Upper lobe of left lung (tissue), 4 donors: Measurements from ENCODE around the gene MYBPC3.

ENCODE experiments used
- CTCF ChIP-seq, 6 experiments: fragments of 450-650 bp in 4 of 6; fragments of 200-600 bp in 2 of 6; sonication (generic) in 2 of 6; IDR thresholded peaks; one replicate each; pipeline ENCODE4 v1.5.1; 2016 to 2019; ENCODE audit warnings: antibody characterized with exemption in 6 of 6
- POLR2A ChIP-seq, 4 donors: fragments of 450-650 bp; IDR thresholded peaks; one replicate each; pipeline ENCODE4 v1.5.1; 2016 to 2017; ENCODE audit warnings: antibody characterized with exemption in 4 of 4, mild to moderate bottlenecking in 2 of 4
- POLR2AphosphoS5 ChIP-seq, 2 donors: sonication (generic); formaldehyde crosslinking; IDR thresholded peaks; one replicate each; pipeline ENCODE4 v1.5.1; 2017; ENCODE audit warnings: antibody characterized with exemption in 2 of 2

DNA sequence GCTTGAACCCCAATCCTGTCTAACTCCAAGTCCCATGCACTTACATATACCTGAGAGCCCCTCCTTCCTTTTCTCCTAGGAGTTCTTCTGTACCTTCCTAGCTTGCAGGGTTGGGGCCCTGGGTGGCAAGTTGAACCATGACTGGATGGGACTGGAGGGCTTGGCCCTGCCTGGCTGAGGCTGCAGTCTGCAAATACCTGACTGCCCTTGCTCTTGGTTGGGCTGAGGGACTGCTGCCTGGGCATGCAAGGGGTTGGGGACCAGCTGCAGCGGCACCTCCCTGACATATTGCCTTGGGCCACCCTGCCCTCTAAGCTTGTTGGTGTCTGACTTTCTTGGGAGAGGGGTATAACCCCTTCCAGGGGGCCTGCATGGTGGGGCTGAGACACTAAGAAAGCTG lies 46.0 kb upstream of the MYBPC3 start:
- no peak for TF ChIP-seq CTCF (IDR thresholded peaks at IDR 0.05)
- no peak for TF ChIP-seq POLR2AphosphoS5 (IDR thresholded peaks at IDR 0.05)
- no peak for TF ChIP-seq POLR2A (IDR thresholded peaks at IDR 0.05)
